ENCODE data around the gene COX5B.
"Not testable (repeated sequence)": the region's sequence is repeated elsewhere in the genome, so short reads cannot be mapped to it uniquely, and the experiment has no call there.

COX5B gene

GRCh38 chr2:97645695-97646629, at the start of gene COX5B:
Gene COX5B, plus strand, starts transcription at chr2:97646062. Its CDS starts 25 bp downstream, at chr2:97646087.
- TF ChIP-seq CTCF (IDR thresholded peaks at IDR 0.05; ENCODE audit: low read depth, low read length): no peak
- DNase-seq (ENCODE audit: extremely low read depth, low read depth): peak; percentile 86

GRCh38 chr2:97596180-97596579, 49.7 kb upstream of the COX5B start:
- not testable (repeated sequence) for DNase-seq (ENCODE audit: extremely low read depth, low read depth)

GRCh38 chr2:97601537-97601936, 44.3 kb upstream of the COX5B start:
- DNase-seq (ENCODE audit: extremely low read depth, low read depth): not testable (repeated sequence)

GRCh38 chr2:97605109-97605508, 40.8 kb upstream of the COX5B start:
- DNase-seq (ENCODE audit: extremely low read depth, low read depth): not testable (repeated sequence)

GRCh38 chr2:97605524-97606339, 40.1 kb upstream of the COX5B start:
- DNase-seq (ENCODE audit: extremely low read depth, low read depth): not testable (repeated sequence)

GRCh38 chr2:97608745-97609144, 37.1 kb upstream of the COX5B start:
- not testable (repeated sequence) for DNase-seq (ENCODE audit: extremely low read depth, low read depth)

- DNase-seq (ENCODE audit: extremely low read depth, low read depth): not testable (repeated sequence)
These were observed 34.0 kb upstream of the COX5B start for GRCh38 chr2:97611895-97612294.

- not testable (repeated sequence) for DNase-seq (ENCODE audit: extremely low read depth, low read depth)
These were observed 30.1 kb upstream of the COX5B start for GRCh38 chr2:97615746-97616145.

- DNase-seq (ENCODE audit: extremely low read depth, low read depth): no peak
- TF ChIP-seq CTCF (IDR thresholded peaks at IDR 0.05; ENCODE audit: low read depth, low read length): no peak
These were observed 28.0 kb upstream of the COX5B start for GRCh38 chr2:97617911-97618310.

GRCh38 chr2:97618939-97619827, 26.7 kb upstream of the COX5B start:
- DNase-seq (ENCODE audit: extremely low read depth, low read depth): not testable (repeated sequence)

- not testable (repeated sequence) for DNase-seq (ENCODE audit: extremely low read depth, low read depth)
These were observed 25.4 kb upstream of the COX5B start for GRCh38 chr2:97620492-97620891.

- DNase-seq (ENCODE audit: extremely low read depth, low read depth): not testable (repeated sequence)
These were observed 22.9 kb upstream of the COX5B start for GRCh38 chr2:97622976-97623375.

- DNase-seq (ENCODE audit: extremely low read depth, low read depth): not testable (repeated sequence)
These were observed 20.4 kb upstream of the COX5B start for GRCh38 chr2:97625354-97626048.

GRCh38 chr2:97626049-97626430, 19.8 kb upstream of the COX5B start:
- DNase-seq (ENCODE audit: extremely low read depth, low read depth): not testable (repeated sequence)

All from AG09319 (cell line).